HCT116 (cell line): Measurements from ENCODE around the gene WNT1. TPM values are rescaled to one million over a fixed set of nuclear protein-coding genes. Genes with fewer than 3 reads are reported as not detected.

ENCODE experiments used
- ATAC-seq: fragments of 200-7000 bp; cut with Tn5 transposase; 2 replicates; pipeline ENCODE4 v1.9.1; 2020; ENCODE audit warnings: mild to moderate bottlenecking, moderate library complexity
- BruUV-seq: library from RNA; stranded (reverse); fragments of 400-500 nt; replicated peaks from 2 replicates; lab custom pipeline; 2021; lab: Mats Ljungman, UMichigan
- CTCF ChIA-PET: fragments of 300-600 bp; sonication (Branson Sonifier 250); formaldehyde crosslinking; loops from one replicate; lab custom pipeline; 2021; ENCODE audit warnings: antibody characterized with exemption; lab: Charles Lee
- POLR2A ChIA-PET: fragments of 300-600, 350-600 bp; sonication (Branson Sonifier 250); formaldehyde crosslinking; loops from one replicate; lab custom pipeline; 2021; ENCODE audit warnings: antibody characterized with exemption; lab: Charles Lee
- RAD21 ChIA-PET, 2 experiments: fragments of 300-600 bp; sonication (Branson Sonifier 250); formaldehyde crosslinking; loops; one replicate each; lab custom pipeline; 2023; ENCODE audit warnings: low total read pairs in 2 of 2; ENCODE audit not compliant: uncharacterized antibody in 2 of 2, unreplicated experiment in 2 of 2, low non-redundant PET in 1 of 2; lab: Charles Lee
- DNase-seq: peaks from one replicate; pipeline ENCODE4 v3.0.0-alpha.2; 2010; ENCODE audit warnings: low read depth, low spot score
- H2AFZ ChIP-seq: fragments of 200-600 bp; shearing (Covaris generic), sonication (generic); 2 replicates; pipeline ENCODE4 v1.6.1; 2017; ENCODE audit warnings: low read depth, mixed run types, mixed read lengths, antibody characterized with exemption, low read length; ENCODE audit not compliant: poor library complexity, severe bottlenecking
- H3K27ac ChIP-seq: 2 replicates; pipeline ENCODE4 v1.5.1; 2012; ENCODE audit warnings: low read depth, low read length
- H3K27me3 ChIP-seq: fragments of 200-600 bp; sonication (generic); 2 replicates; pipeline ENCODE4 v1.6.1; 2016; ENCODE audit warnings: mixed run types, low read length, mixed read lengths; ENCODE audit not compliant: insufficient read depth
- H3K36me3 ChIP-seq, 2 experiments: fragments of 200-500 bp in 1 of 2; fragments of 200-600 bp in 1 of 2; sonication (Bioruptor generic) in 1 of 2; sonication (generic) in 1 of 2; 2 replicates each; pipeline versions ENCODE4 v1.5.1 to v1.6.1; 2014 to 2016; ENCODE audit warnings: low read length in 2 of 2, inconsistent platforms in 1 of 2, mixed read lengths in 1 of 2, mixed run types in 1 of 2; ENCODE audit not compliant: insufficient read depth in 2 of 2, control insufficient read depth in 1 of 2
- H3K4me1 ChIP-seq, 2 experiments: fragments of 200-600 bp in 1 of 2; sonication (generic) in 1 of 2; 2 replicates each; pipeline versions ENCODE4 v1.5.1 to v1.6.1; 2012 to 2017; ENCODE audit warnings: low read length in 2 of 2, inconsistent platforms in 1 of 2, mild to moderate bottlenecking in 1 of 2, mixed read lengths in 1 of 2, mixed run types in 1 of 2, moderate library complexity in 1 of 2; ENCODE audit not compliant: insufficient read depth in 2 of 2, control insufficient read depth in 1 of 2
- H3K4me2 ChIP-seq: fragments of 200-600 bp; sonication (generic); 2 replicates; pipeline ENCODE4 v1.6.1; 2017; ENCODE audit warnings: mixed run types, low read length, mixed read lengths
- H3K4me3 ChIP-seq, 2 experiments: fragments of 200-600 bp in 1 of 2; sonication (generic) in 1 of 2; replicated peaks in 1 of 2; 2 replicates each; pipeline ENCODE4 v1.5.1; 2011 to 2016; ENCODE audit warnings: low read length in 2 of 2, control low read depth in 1 of 2, low read depth in 1 of 2, mild to moderate bottlenecking in 1 of 2, mixed read lengths in 1 of 2, mixed run types in 1 of 2
- H3K79me2 ChIP-seq: fragments of 200-600 bp; sonication (generic); 2 replicates; pipeline ENCODE4 v1.6.1; 2017; ENCODE audit warnings: mild to moderate bottlenecking, mixed run types, low read length, moderate library complexity, mixed read lengths; ENCODE audit not compliant: insufficient read depth
- H3K9ac ChIP-seq: fragments of 200-600 bp; sonication (generic); 2 replicates; pipeline ENCODE4 v1.6.1; 2016; ENCODE audit warnings: low read length, mixed read lengths
- H3K9me2 ChIP-seq: fragments of 200-600 bp; sonication (generic), shearing (Covaris generic); 2 replicates; pipeline ENCODE4 v1.6.1; 2017; ENCODE audit warnings: mixed run types, mild to moderate bottlenecking, moderate library complexity; ENCODE audit not compliant: insufficient read depth
- H3K9me3 ChIP-seq, 2 experiments: fragments of 200-500 bp in 1 of 2; fragments of 200-600 bp in 1 of 2; sonication (Bioruptor generic) in 1 of 2; sonication (generic) in 1 of 2; 2 replicates each; pipeline ENCODE4 v1.6.1; 2014 to 2017; ENCODE audit warnings: low read length in 2 of 2, mixed read lengths in 2 of 2, inconsistent platforms in 1 of 2, low read depth in 1 of 2, mild to moderate bottlenecking in 1 of 2, mixed run types in 1 of 2, moderate library complexity in 1 of 2; ENCODE audit not compliant: control insufficient read depth in 1 of 2, insufficient read depth in 1 of 2
- H4K20me1 ChIP-seq: fragments of 200-600 bp; sonication (generic), shearing (Covaris generic); 2 replicates; pipeline ENCODE4 v1.6.1; 2017; ENCODE audit warnings: mixed run types, mild to moderate bottlenecking, moderate library complexity; ENCODE audit not compliant: insufficient read depth
- CBX3 ChIP-seq: IDR thresholded peaks from 2 replicates; pipeline ENCODE4 v1.6.1; 2012; ENCODE audit warnings: low read depth
- CEBPB ChIP-seq: IDR thresholded peaks from 2 replicates; pipeline ENCODE4 v1.6.1; 2012; ENCODE audit warnings: low read depth
- CTCF ChIP-seq, 3 experiments: fragments of 200-600 bp in 1 of 3; sonication (generic) in 1 of 3; IDR thresholded peaks in 2 of 3; conservative IDR thresholded peaks in 1 of 3; 2 replicates each; pipeline ENCODE4 v1.5.1; 2012 to 2017; ENCODE audit warnings: low read depth in 2 of 3, low read length in 2 of 3, antibody characterized with exemption in 1 of 3, borderline replicate concordance in 1 of 3, control low read depth in 1 of 3, mild to moderate bottlenecking in 1 of 3, mixed read lengths in 1 of 3, mixed run types in 1 of 3, moderate library complexity in 1 of 3; ENCODE audit not compliant: insufficient read depth in 1 of 3
- EGR1 ChIP-seq: IDR thresholded peaks from 2 replicates; pipeline ENCODE4 v1.6.1; 2012; ENCODE audit warnings: low read depth
- EZH2 ChIP-seq: fragments of 200-600 bp; sonication (generic); IDR thresholded peaks from 2 replicates; pipeline ENCODE4 v1.6.1; 2017; ENCODE audit warnings: antibody characterized with exemption, mixed run types
- EZH2phosphoT487 ChIP-seq: fragments of 200-600 bp; IDR thresholded peaks from 2 replicates; pipeline ENCODE4 v1.6.1; 2018; ENCODE audit warnings: antibody characterized with exemption, borderline replicate concordance
- JUND ChIP-seq: IDR thresholded peaks from 2 replicates; pipeline ENCODE4 v1.6.1; 2012
- POLR2AphosphoS5 ChIP-seq: IDR thresholded peaks from 2 replicates; pipeline ENCODE4 v1.6.1; 2011; ENCODE audit warnings: mild to moderate bottlenecking, low read depth, low read length, moderate library complexity
- RAD21 ChIP-seq: IDR thresholded peaks from 2 replicates; pipeline ENCODE4 v1.6.1; 2012; ENCODE audit warnings: low read depth, mild to moderate bottlenecking
- SIN3A ChIP-seq: IDR thresholded peaks from 2 replicates; pipeline ENCODE4 v1.6.1; 2012; ENCODE audit warnings: low read depth
- SP1 ChIP-seq: IDR thresholded peaks from 2 replicates; pipeline ENCODE4 v1.6.1; 2012; ENCODE audit warnings: low read depth
- YY1 ChIP-seq: IDR thresholded peaks from 2 replicates; pipeline ENCODE4 v1.6.1; 2011; ENCODE audit warnings: low read length, low read depth, moderate library complexity, mild to moderate bottlenecking; ENCODE audit not compliant: insufficient replicate concordance; ENCODE audit errors: extremely low read depth
- ZFX ChIP-seq: fragments of 450-650 bp; IDR thresholded peaks from 2 replicates; pipeline ENCODE4 v1.6.1; 2017
- ZNF274 ChIP-seq: fragments of 200-500 bp; sonication (Bioruptor generic); IDR thresholded peaks from 2 replicates; pipeline ENCODE4 v1.6.1; 2014; ENCODE audit warnings: mild to moderate bottlenecking, low read depth, low read length, inconsistent platforms
- intact Hi-C: fragments of 100-400 bp; cut with micrococcal nuclease; formaldehyde crosslinking; loops from 2 replicates; pipeline ENCODE4 v1.10.0; 2022
- total RNA-seq: library from RNA; stranded (reverse); gene quantifications from one replicate; pipeline ENCODE4 v1.2.1, GENCODE V29; 2021; ENCODE audit not compliant: unreplicated experiment
- TF ChIP-seq, protein P1 (sequence below): IDR thresholded peaks from 2 replicates; pipeline ENCODE4 v1.6.1; 2012
- TF ChIP-seq, protein P2 (sequence below): IDR thresholded peaks from 2 replicates; pipeline ENCODE4 v1.6.1; 2012; ENCODE audit warnings: low read depth

The WNT1 gene
- total RNA-seq, 1 experiment from 2014 or later, result not detected

GRCh38 chr12:48952691-48953090 lies 25.4 kb upstream of the WNT1 start:
- BruUV-seq, result no TSS peak
- intact Hi-C loops, result no loop called here
- Histone ChIP-seq H2AFZ (no peak overlapping the region), H3K36me3 (peaks cover 16 to 32% of the 10 kb centered on the region in 2 experiments), H3K27ac (no peak overlapping the region)
- POLR2A ChIA-PET, result no interaction called here
- no peak for TF ChIP-seq RAD21
- no peak for TF ChIP-seq EGR1
- no peak for TF ChIP-seq ZFX
- no peak for TF ChIP-seq CBX3
- no peak for TF ChIP-seq POLR2AphosphoS5
- TF ChIP-seq SIN3A, result no peak
- TF ChIP-seq ZNF274, result no peak
- TF ChIP-seq EZH2, result no peak
- no peak for TF ChIP-seq JUND
- TF ChIP-seq, protein P1, sequence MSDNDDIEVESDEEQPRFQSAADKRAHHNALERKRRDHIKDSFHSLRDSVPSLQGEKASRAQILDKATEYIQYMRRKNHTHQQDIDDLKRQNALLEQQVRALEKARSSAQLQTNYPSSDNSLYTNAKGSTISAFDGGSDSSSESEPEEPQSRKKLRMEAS, result no peak
- TF ChIP-seq, all 23 proteins: peak for 0
- Histone ChIP-seq H3K4me3 (no peak overlapping the region), H3K9ac (no peak overlapping the region), H3K4me1 (peaks cover 0 to 10% of the 10 kb centered on the region in 2 experiments; a peak in 3 of 4 replicates), H4K20me1 (peaks cover 13% of the 10 kb centered on the region; the same call in 1 of the 2 replicates), H3K9me3 (no peaks in the 10 kb centered on the region), H3K79me2 (peaks cover 87% of the 10 kb centered on the region), H3K27me3 (no peaks in the 10 kb centered on the region), H3K4me2 (no peak overlapping the region), H3K9me2 (no peaks in the 10 kb centered on the region)
- no peak for ATAC-seq
- no peak for DNase-seq
- CTCF ChIA-PET, result interaction anchor here (1.5 to 1.9 kb wide), 2 partner anchors 62 to 99 kb away, joined by 3 to 4 read pairs; no protein-coding TSS in a partner anchor
- RAD21 ChIA-PET, result no interaction called here

DNA sequence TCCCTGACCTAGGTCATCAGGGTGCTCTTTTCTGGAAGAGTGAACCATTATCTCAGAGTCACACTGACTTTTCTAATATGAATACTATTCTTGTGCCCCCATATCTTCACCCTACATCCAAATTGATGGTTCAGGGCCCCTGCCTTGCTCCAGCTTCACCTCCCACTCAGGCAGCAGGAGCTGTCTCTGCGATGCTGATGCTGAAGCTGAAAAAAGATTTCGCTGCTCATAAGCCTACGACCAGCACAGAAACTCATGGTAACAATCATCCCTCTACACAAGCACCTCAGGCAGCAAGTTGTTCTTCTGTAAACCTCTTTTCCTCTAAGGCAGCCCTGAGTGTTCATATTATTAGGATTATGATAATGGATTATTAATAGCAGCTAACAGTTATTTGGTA lies 24.1 kb upstream of the WNT1 start:
- H3K9me3 ChIP-seq, result no peaks in the 10 kb centered on the region
- no peak overlapping the region for H3K27ac ChIP-seq
- no peak overlapping the region for H3K4me2 ChIP-seq
- ChIA-PET RAD21 (no interaction called here), CTCF (no interaction called here), POLR2A (no interaction called here)
- H2AFZ ChIP-seq, result no peak overlapping the region
- no peak overlapping the region for H3K4me3 ChIP-seq
- no peak overlapping the region for H3K9ac ChIP-seq
- peaks cover 75% of the 10 kb centered on the region for H3K79me2 ChIP-seq
- no TSS peak for BruUV-seq
- intact Hi-C loops, result no loop called here
- no peaks in the 10 kb centered on the region for H3K27me3 ChIP-seq
- peaks cover 16 to 32% of the 10 kb centered on the region in 2 experiments for H3K36me3 ChIP-seq
- DNase-seq (no peak), ATAC-seq (no peak)
- no peaks in the 10 kb centered on the region for H3K9me2 ChIP-seq
- peaks cover 13% of the 10 kb centered on the region; the same call in 1 of the 2 replicates for H4K20me1 ChIP-seq
- H3K4me1 ChIP-seq, result peaks cover 3 to 14% of the 10 kb centered on the region in 2 experiments
- TF ChIP-seq CBX3, result no peak
- no peak for TF ChIP-seq SP1
- TF ChIP-seq CEBPB, result no peak
- no peak for TF ChIP-seq JUND
- TF ChIP-seq CTCF (IDR thresholded peaks at IDR 0.05 in 2 of 3, conservative IDR thresholded peaks at IDR 0.05 in 1 of 3; ENCODE audit: borderline replicate concordance in 1 of 3, insufficient read depth in 1 of 3, low read depth in 2 of 3, low read length in 2 of 3), result no peak
- TF ChIP-seq, protein P2, sequence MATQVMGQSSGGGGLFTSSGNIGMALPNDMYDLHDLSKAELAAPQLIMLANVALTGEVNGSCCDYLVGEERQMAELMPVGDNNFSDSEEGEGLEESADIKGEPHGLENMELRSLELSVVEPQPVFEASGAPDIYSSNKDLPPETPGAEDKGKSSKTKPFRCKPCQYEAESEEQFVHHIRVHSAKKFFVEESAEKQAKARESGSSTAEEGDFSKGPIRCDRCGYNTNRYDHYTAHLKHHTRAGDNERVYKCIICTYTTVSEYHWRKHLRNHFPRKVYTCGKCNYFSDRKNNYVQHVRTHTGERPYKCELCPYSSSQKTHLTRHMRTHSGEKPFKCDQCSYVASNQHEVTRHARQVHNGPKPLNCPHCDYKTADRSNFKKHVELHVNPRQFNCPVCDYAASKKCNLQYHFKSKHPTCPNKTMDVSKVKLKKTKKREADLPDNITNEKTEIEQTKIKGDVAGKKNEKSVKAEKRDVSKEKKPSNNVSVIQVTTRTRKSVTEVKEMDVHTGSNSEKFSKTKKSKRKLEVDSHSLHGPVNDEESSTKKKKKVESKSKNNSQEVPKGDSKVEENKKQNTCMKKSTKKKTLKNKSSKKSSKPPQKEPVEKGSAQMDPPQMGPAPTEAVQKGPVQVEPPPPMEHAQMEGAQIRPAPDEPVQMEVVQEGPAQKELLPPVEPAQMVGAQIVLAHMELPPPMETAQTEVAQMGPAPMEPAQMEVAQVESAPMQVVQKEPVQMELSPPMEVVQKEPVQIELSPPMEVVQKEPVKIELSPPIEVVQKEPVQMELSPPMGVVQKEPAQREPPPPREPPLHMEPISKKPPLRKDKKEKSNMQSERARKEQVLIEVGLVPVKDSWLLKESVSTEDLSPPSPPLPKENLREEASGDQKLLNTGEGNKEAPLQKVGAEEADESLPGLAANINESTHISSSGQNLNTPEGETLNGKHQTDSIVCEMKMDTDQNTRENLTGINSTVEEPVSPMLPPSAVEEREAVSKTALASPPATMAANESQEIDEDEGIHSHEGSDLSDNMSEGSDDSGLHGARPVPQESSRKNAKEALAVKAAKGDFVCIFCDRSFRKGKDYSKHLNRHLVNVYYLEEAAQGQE, result no peak
- no peak for TF ChIP-seq EGR1
- no peak for TF ChIP-seq POLR2AphosphoS5
- TF ChIP-seq YY1, result no peak
- no peak for TF ChIP-seq EZH2phosphoT487
- no peak for TF ChIP-seq ZFX
- TF ChIP-seq, protein P1, result no peak
